GM18505 (cell line): ENCODE data around the gene LRIG1.

Experiments used
- ATAC-seq: cut with Tn5 transposase; IDR thresholded peaks from one replicate; pipeline ENCODE4 v1.9.1; 2021; ENCODE audit not compliant: unreplicated experiment
- POLR2A ChIP-seq: IDR thresholded peaks from 4 replicates; pipeline ENCODE4 v1.6.1; 2011; ENCODE audit warnings: borderline replicate concordance; ENCODE audit not compliant: insufficient read depth, insufficient read length; ENCODE audit errors: extremely low read depth

LRIG1 gene

GRCh38 chr3:66395635-66396034 lies 105.2 kb downstream of the LRIG1 start:
- no peak for TF ChIP-seq POLR2A
- no peak for ATAC-seq

- ATAC-seq, result no peak
Measured at GRCh38 chr3:66394753-66395249, 106.0 kb downstream of the LRIG1 start.

GRCh38 chr3:66394019-66394752 lies 106.6 kb downstream of the LRIG1 start:
- no peak for TF ChIP-seq POLR2A
- peak; percentile 86 for ATAC-seq

More at GRCh38 chr3:66394753-66395249, 106.0 kb downstream of the LRIG1 start:
- no peak for TF ChIP-seq POLR2A

GRCh38 chr3:66393333-66394005 lies 107.4 kb downstream of the LRIG1 start:
- no peak for TF ChIP-seq POLR2A
- ATAC-seq, result peak; percentile 22

- ATAC-seq, result no peak
- TF ChIP-seq POLR2A, result no peak
Measured at GRCh38 chr3:66392966-66393332, 107.9 kb downstream of the LRIG1 start.

GRCh38 chr3:66392512-66392911 lies 108.3 kb downstream of the LRIG1 start:
- no peak for ATAC-seq
- TF ChIP-seq POLR2A, result no peak

- ATAC-seq, result no peak
- TF ChIP-seq POLR2A, result no peak
Measured at GRCh38 chr3:66390013-66390412, 110.8 kb downstream of the LRIG1 start.

- peak; percentile 44 for ATAC-seq
- TF ChIP-seq POLR2A, result no peak
Measured at GRCh38 chr3:66386925-66387650, 113.7 kb downstream of the LRIG1 start.

GRCh38 chr3:66386011-66386924 lies 114.6 kb downstream of the LRIG1 start:
- peak; percentile 78 for ATAC-seq
- no peak for TF ChIP-seq POLR2A

GRCh38 chr3:66385066-66385465 lies 115.8 kb downstream of the LRIG1 start:
- ATAC-seq, result no peak
- TF ChIP-seq POLR2A, result no peak

GRCh38 chr3:66383998-66384745 lies 116.7 kb downstream of the LRIG1 start:
- no peak for TF ChIP-seq POLR2A
- no peak for ATAC-seq

GRCh38 chr3:66383023-66383422 lies 117.8 kb downstream of the LRIG1 start:
- no peak for TF ChIP-seq POLR2A
- no peak for ATAC-seq
